GM19324 (cell line): ENCODE data around the gene BLID.

ENCODE experiments used
- ATAC-seq: cut with Tn5 transposase; IDR thresholded peaks from one replicate; pipeline ENCODE4 v1.9.1; 2021; ENCODE audit warnings: mild to moderate bottlenecking, moderate library complexity; ENCODE audit not compliant: unreplicated experiment, low FRiP score

BLID gene

DNA sequence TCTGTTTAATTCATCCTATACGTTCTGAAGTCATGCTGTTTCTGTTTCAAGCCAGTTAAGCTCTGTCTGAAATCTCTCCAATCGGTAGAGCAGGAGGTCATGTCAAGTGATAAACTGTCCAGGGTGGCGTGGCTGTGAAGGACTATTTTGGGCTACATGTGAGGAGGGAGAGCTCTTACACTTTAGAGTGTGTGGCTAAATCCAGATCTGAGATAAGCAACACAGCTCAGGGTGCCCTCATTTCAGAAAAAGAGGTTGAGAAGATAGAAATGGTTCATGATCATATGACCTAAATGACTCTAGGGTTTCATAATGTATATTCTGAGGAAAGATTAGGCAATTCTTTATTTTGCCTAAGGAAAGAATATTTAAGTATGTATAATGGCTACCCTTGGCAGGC lies 8.4 kb downstream of the BLID start:
- ATAC-seq = no peak

DNA sequence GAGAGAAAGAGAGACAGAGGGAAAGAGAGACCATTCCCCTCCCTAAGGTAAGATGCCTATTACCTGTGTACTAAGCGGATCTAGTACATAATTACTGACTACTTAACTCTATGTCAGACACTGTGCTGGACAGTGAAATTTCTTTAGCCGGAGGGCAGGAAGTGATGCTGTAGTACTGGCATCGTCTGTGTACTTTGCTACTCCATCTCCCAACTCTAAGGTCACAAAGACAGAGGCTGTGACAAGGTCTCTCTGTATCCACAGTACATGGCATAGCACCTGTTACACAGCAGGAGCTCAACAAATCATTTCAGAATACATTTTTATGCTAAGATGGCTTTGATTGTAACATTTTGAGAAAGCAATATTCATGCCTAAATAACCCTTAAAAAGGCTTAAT lies 9.0 kb downstream of the BLID start:
- ATAC-seq = no peak

DNA sequence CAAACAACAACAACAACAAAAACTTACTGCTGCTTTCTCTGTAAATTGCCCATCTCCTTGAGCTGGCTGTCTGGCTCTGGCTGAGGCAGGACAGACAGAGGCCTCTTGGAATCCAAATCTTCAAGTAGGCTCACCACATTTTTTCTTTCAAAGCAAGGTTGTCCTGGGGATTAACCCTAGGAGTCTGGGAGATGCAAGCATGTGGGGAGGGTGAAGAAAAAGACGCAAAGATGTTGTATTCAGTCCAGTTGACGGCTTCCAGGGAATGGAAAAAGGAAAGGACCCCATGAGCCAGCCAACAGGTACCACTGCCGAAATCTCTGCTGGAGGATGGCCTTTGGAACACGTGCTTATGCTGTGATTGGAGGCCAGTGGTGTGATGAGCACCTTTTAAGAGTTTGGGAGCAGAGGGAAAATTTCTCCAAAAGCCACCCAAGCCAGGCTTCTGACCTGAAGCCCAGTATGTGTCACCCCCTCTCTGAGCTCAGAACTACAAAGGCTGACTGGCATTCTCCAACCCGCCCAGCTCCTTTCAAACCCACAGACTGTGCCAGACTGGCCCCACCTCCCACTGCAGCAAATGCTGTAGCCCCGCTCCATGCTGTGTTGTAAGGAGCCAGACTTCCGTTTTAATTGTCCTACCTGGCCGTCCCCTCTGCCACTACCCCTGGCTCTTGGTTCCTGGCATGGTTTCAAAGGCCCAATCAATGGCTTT lies 10.8 kb downstream of the BLID start:
- ATAC-seq = no peak

DNA sequence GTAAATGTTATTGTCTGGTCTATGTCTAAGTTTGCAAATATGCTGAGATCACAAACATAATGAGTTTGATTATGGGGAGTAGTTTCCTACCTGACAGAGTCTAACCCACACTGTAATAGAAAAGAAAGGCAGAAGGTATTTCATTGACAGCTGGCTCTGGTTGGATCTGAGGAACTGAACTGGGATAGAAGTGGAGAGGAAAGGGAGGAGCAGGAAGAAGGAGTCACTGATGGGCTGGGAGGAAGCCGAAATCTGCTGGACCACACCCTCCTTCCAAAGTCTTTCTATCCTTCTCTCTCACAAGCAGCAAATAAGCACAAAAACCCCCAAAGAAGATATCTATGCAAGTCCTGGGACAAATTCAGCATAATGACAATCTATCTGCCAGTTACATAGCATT lies 11.7 kb downstream of the BLID start:
- ATAC-seq = no peak

DNA sequence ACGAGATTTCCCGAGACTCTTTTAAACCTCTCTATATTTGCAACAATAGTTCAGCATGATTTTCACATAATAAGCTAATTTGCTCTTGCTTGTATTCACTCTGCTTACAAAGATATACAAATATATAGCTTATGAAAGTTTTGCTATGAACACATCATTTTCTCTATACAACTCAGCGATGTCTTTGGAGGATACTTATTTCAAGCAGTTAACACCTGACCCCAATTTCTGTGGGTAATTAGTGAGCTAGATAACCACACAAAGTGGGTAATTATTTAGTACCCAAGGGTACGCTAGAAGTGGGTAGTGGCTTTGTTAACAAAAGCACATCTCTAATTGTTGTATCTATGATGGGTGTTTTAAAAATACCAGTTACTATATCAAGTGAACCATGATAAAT lies 12.3 kb downstream of the BLID start:
- no peak for ATAC-seq

DNA sequence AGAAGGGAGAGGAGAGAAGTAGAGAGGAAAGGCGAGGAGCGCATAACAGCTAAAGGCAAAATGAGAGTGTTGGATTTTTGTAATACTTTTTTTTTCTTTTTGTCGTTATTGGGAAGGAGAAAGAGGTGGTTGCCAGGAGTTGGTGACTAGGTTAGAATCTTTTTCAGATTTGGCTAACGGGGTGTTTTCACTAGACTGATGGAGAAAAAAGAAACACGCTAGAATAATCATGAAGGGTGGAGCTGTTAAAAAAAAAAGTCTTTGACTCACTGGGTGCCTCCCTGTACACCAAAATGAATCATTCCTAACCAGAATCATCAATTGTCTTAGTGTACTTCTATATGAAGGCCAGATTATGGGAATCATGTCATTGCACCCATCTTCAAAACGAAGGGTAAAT lies 12.7 kb downstream of the BLID start:
- ATAC-seq = no peak

DNA sequence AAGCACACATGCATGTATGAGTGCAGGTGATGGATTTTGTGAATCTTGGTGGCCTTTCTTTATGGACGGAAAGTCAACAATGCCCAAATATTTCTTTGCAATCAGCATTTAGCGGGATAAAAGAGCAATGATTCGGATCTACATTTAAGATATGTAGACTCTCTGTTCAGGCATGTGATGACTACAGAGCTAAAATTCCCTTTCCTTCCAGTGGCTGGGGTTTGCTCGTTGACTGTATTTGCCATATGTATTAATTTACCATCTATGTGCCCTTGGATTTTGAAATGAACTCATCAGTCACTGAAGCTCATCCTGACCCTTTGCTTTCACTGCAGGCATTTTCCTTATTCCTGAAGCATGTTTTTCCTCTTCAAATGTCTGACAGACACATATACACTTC lies 13.6 kb downstream of the BLID start:
- no peak for ATAC-seq

DNA sequence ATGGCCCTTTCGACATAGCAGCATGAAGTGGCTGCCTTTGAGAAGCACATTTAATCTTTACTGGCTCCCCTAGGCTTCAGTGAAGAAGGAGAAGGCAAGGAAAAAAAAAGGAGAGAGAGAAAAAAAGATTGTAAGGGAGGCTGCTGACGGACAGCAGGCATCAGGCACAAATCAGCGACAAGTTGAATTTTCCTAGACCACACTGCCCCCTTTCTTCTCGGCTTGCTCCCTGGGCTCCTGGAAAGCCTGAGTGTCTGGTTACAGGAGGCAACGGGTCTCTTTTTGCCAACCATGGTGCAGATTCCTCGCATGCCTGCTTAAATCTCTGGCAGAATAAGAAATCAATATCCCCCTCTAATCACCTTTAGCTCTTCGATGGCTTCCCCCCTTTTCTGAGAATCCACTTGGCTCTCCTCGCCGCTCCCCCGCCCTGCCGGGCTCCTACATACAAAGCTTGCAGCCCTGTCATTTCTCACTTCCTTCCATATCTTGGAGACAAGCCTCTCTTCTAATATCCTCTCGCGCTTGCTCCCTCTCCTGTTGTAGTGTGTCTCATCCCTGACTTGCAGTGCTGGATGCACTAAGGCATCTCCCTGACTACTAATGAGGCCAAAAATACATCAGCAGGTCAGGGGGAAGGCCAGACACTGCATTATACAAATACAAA lies 14.3 kb downstream of the BLID start:
- ATAC-seq = no peak

DNA sequence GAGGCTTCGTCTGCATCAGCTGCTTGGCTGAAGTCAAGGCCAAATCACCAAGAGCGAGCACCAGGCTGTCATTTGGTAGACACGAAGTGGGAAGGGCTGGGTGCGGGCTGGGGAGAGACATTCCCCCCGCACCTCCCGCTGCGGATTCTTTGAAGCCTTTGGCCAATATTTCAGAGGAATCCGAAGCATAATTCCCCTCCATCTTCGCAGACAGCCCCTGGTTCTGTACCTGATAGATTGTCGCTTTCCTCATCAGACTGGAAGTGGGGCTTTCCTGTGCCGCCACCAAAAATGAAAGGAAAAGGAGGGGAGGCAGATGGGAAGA lies 15.3 kb downstream of the BLID start:
- ATAC-seq = no peak

DNA sequence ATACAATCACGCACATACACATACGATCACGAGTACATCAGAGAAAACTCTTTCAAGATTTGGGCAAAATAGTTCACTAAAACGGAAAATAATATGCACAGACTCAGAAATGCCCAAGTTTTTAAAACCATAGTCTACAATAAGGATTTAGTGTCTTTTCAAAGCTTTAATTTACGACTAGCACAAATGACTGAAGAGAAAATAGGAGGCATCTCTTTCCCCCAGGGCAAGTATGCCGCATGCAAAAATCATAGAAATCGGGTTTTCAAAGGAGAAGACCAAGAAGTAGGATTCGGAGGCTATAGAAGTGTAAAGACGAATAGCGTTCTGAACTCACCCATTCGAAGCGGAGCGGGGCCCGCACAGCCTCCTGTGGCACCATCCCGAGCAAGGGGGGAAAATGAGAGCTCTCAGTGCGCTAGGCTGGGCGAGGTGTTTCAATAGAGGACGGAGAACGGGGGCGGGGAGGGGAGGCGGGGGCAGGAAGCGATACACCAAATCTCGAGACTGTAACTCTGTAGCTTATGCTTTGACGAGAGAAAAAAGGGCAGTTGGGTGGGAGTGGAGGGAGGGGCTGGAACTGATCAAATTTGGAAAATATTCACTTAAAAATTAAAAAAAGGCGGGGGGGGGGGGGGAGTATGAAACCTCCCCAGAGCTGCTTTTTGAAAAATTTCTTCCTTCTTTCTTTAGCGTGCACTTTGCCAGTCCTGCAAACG lies 15.8 kb downstream of the BLID start:
- no peak for ATAC-seq

DNA sequence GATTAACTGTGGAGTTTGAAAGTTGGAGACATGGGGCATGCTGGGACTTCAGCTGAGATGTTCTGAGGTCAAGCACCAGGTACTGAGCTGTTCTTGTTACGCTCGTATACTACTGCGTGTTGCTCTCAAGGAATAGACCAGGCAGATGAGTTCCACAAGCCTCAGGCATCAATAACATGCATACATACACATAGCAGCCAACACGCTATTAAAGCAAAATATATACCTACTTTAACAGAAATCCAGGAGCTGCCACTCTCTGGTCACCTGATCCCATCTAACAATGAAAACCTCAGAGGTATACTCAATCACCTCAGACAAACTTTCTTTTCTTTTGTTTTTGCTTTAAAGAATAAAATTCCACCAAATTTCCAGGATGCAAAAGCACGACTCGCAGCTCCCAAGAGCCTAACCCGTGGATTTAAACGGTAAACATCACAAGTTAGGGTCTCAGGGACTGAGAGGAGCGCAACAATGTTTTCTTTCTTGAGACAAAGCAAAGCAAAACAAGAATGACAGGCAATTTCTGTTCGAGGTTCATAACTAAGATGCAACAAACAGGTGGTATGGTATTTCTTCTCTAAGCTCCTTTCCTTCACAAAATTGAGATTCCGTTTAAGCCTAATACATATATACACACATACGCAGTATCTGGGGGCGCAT lies 16.5 kb downstream of the BLID start:
- no peak for ATAC-seq

DNA sequence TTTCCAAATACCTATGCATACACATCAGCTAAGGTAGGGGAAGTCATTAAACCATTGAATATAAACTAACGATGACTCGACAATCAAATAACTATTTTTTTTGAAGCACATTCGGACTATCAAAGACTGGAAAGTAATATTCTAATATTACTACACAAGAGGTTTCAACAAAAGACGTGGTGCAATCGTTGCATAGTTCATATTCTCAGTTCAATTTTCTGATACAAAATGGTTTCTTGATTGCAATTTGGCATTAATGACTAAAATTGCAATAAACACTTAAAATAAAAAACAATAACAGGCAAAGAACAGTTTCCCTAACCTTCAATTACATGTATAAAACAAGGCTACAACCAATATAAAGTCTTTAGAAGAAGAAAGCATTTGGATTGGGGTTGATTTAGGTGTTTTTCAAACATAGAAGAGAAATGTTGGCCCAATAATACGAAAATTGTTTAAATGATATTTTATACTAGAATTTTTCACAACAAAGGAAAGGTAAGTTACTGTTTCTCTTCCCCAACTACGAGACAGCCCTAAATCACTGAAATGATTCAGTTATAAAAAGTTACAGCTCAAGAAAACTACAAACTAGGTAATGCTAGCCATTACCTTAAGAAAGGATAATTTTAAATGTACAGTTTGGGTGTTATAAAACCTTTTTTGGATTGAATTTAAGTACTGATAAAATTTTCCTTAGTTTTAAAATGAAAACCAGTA lies 17.6 kb downstream of the BLID start:
- no peak for ATAC-seq

DNA sequence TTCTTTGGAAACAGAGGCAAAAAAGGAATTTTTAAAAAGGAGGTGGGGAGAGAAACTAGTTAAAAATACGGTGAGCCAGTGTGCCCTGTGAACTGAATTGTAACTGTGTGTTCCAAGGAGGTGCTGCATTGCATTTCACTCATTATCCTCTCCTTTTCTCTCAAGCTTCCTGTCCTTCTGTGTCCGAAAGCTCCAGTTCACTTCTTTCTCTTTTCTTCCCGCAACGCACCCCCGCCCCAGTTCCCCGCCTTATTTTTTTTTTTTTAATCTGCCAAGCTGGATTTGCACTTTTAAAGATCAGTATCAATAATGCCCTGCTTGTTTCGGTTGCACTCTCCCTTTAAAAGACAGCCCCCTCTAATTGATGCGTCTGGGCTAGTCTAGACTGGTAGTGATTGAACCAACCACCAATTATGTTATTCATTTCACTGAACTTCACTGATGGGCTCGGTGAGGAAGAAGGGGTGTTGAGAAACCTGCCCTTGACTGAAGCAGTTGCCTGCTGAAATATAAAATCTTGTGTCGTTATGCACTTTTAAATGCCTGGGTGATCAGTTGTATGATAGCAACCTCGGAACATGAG lies 18.5 kb downstream of the BLID start:
- no peak for ATAC-seq

DNA sequence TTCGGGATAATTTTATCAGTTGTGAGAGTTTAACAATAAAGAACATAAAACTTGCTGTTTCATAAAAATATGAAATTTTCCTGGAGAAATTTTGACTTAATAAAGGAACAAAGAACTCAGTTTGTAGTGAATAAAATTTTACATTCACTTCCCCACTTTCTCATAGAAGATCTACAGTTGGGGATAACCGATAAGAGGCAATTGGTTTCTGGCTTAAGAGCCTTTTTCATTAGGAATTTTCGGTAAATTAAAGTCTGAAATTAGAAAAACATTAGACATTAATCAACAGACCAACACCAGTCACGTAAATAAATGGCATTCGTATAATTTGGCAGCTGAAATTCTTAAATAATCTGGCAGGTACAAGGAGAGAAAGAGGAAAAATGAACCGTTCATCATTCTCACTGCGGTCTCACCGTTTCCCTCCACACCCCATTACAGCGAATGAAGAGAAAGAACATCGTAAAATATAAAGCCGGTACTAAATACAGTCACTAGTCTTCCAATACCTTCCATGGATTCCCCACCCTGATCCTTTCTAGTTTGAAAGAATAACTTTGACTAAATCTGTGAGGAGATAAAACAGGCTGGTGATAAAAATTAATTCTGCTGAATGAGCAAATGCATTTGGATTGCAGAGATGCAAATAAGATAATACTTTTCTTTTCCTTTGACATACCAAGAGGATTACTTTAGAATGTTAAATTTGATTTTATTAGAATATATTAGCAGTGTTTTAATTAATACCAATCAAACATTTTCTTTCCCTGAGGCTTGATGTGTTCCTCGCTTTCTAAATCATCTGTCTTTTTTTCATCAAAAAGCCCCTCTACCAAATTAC lies 19.5 kb downstream of the BLID start:
- no peak for ATAC-seq

DNA sequence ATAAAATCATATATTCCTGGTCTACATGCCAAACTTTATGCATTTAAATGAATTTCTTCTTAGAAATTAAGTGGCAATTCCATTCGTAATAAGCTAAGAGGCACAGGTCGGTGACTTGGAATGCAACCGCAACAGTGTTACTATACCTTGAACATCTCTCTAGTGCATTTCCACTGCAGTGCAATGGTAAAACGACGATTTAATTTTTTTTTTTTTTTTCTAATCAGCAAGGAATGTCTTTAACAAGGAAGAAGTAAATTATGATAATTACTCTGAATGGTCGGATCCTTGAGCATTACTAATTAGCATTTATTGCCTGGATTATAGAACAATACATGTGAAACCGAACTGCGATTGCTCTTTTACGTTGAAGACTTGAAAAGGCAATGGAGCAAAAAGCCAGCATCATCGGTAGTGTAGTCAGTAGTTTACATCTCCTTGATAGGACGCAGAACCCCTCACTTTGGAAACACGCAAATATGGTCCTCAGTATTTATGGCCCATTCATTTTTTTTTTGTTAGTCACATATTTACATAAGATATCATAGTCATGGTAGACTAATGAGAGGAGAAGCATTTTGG lies 20.2 kb downstream of the BLID start:
- ATAC-seq = no peak

DNA sequence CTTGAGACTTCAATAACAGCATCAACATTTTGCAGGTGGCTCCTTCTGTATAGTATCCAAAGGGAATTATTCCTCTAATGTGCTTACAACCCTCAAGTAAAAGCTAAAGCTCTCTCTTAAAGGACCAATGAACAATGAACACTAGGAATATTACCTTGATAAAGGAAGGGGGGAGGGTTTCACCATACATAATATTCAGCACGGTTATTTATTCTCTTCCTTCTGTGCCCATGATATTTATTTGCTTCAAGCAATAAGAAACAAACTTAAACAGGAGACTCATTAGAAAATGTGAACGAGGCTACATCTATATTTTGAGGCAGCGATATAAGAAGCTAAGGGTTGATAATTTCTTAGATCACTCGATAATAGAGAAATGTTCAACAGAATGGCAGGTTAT lies 21.2 kb downstream of the BLID start:
- ATAC-seq = no peak

DNA sequence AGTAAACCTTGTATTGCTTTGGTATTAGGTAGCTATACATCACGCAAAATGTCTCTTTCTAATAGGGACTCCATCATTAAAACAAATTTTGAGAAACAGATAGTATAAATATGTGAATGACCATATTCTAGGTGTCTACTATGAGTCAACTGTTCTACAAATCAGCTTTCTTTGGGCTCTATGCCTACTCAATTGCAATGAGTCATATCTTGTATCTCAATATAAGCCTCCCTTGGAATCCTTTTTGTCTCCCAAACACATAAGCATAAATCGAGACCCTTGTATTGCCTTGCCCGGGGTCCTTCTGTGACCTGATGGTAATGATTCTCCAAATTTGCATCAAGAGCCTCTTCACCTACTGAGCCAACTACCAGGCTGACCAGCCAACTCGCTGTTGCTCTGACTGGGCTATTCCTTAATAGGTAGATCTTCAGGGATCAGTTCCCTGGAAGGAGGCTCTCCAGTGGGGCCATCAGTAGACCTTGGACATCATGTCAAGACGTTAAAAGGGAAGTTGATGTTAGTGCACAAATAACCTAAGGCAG lies 22.2 kb downstream of the BLID start:
- no peak for ATAC-seq

DNA sequence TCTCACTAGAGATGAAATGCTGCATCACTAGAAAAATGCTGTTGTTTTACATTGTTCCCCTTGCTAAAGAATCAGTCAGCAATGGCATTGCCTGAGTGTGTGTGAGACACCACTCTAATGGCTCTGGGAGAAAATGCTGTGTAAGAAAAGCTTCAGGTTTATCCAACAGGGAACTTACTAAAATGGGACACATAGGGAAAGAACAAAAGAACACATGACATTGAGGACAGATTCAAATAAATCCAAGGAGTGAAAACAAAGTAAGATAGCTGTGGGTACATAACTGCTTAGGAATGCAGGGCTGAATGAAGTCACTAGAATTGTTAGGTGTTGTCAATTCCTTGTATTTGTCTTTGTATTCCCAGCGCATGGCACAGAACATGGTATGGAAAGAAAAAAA lies 24.2 kb downstream of the BLID start:
- ATAC-seq = no peak

DNA sequence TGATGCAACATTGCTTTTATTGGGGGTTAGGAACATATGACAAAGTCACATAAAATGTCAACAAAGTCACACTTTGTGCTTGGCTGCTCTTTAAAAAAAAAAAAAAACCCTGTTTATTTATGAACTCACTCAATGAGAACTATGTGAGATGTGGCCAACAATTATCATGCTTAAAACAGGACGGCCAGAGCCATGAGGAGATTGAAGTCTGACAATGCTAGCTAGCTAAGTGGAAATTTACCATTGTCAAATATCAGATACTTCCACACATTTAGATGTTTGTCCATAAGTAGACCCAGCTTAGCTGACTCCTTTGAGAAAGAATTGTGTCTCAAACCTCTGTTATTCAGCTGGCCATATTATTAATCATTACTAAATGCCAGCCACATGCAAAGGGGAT lies 26.9 kb downstream of the BLID start:
- ATAC-seq = no peak
